Naive thymus-derived CD8-positive, alpha-beta T cell (primary cell): ENCODE measurements around the gene SDR42E2. TPM values are rescaled to one million over a fixed set of nuclear protein-coding genes. Genes with fewer than 3 reads are reported as not detected.

ENCODE experiments used
- ATAC-seq, 2 donors: fragments of 150-1000 bp; cut with Tn5 transposase in 1 of 2; sonication (Bioruptor Pico), chemical (Tn5 transposase) in 1 of 2; 1 replicate in 1 of 2; 2 replicates in 1 of 2; pipeline ENCODE4 v1.10.0; 2021; ENCODE audit warnings: mild to moderate bottlenecking in 2 of 2, moderate library complexity in 2 of 2
- POLR2A ChIA-PET: fragments of 350-600 bp; sonication (Branson Sonifier 250); formaldehyde crosslinking; loops from one replicate; lab custom pipeline; 2021; ENCODE audit warnings: antibody characterized with exemption; lab: Charles Lee
- DNase-seq, 10 donors: peaks; one replicate each; pipeline versions ENCODE4 v3.0.0 to v3.0.0-alpha.2; 2020 to 2022
- H3K27ac Mint-ChIP-seq, 10 donors: one replicate each; pipeline ENCODE4 v1.8.0; 2020 to 2022; ENCODE audit warnings: mild to moderate bottlenecking in 10 of 10, mixed read lengths in 10 of 10, moderate library complexity in 4 of 10, inconsistent platforms in 1 of 10
- H3K27me3 Mint-ChIP-seq, 5 donors: one replicate each; pipeline ENCODE4 v1.8.0; 2021 to 2022; ENCODE audit warnings: mixed read lengths in 5 of 5
- H3K36me3 Mint-ChIP-seq, 3 donors: one replicate each; pipeline ENCODE4 v1.8.0; 2020 to 2022; ENCODE audit warnings: mixed read lengths in 3 of 3, mild to moderate bottlenecking in 2 of 3, inconsistent platforms in 1 of 3
- H3K4me1 Mint-ChIP-seq, 4 donors: one replicate each; pipeline ENCODE4 v1.8.0; 2021 to 2022; ENCODE audit warnings: mixed read lengths in 4 of 4
- H3K4me3 Mint-ChIP-seq, 10 donors: one replicate each; pipeline ENCODE4 v1.8.0; 2020 to 2022; ENCODE audit warnings: mild to moderate bottlenecking in 10 of 10, mixed read lengths in 10 of 10, moderate library complexity in 6 of 10, inconsistent platforms in 1 of 10
- H3K9me3 Mint-ChIP-seq, 9 donors: one replicate each; pipeline ENCODE4 v1.8.0; 2020 to 2022; ENCODE audit warnings: mixed read lengths in 9 of 9, mild to moderate bottlenecking in 3 of 9, inconsistent platforms in 1 of 9, moderate library complexity in 1 of 9
- polyA plus RNA-seq, 3 donors: library from polyadenylated mRNA; unstranded; fragments of 300-500 nt; fragmentation: Illumina TruSeq; gene quantifications; one replicate each; pipeline ENCODE4 v1.2.3, GENCODE V29; 2021
- total RNA-seq, 8 experiments: library from RNA in 2 of 8; stranded (reverse) in 2 of 8; gene quantifications; one replicate each; pipeline ENCODE4 v1.2.3 and lab custom pipeline; 2021 to 2026

The SDR42E2 gene
- total and polyA plus RNA-seq, 5 experiments from 2014 or later = 0.23 to 0.70 (median 0.45) TPM

DNA sequence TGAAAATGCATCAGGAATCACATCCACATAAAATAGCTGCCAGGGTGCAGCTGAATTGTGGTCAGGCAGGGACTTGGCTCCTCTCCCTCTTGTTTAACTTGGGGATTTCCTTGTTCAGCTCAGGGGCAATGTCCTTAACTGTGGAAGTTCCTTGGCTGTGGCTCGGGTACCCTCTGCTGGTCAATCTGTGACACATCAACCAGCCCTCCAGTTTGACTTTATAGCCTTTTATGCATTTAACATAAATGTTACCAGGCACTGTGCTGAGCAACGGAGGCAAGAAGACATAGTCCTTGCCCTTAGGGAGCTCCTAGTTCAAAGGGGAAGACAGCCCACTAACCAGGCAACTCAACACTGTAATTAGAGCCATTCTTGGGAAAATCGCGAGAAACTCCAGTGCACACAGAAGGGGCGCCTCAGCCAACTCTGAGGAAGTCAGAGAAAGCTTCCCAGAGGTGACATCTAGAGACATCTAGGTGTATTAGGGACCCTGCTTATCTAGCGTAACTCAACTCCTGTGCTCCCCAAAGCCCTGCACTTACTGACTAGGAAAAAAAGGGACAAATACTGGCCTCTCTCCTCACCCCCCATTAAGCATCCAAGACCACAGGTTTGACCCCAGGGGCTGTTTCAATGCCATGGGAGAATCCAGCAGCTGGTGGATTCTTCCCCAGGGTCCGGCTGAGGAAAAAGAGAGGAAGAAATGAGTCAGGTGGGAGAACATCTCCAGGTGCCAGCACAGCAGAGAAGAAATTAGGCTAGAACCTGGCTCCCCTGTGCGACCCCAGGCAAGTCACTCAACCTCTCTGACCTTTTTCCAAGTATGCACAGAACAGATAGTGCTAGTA, 26.5 kb downstream of the SDR42E2 start:
- ATAC-seq (no peak), DNase-seq (peak; percentile 32 to 80 (median 67))
- POLR2A ChIA-PET = interaction anchor here (0.6 to 9.4 kb wide), 21 partner anchors 9 to 687 kb away, joined by 3 to 162 read pairs (median 5); partner anchors contain the start of genes EEF2K, MOSMO, PDZD9 and POLR3E
- Mint-ChIP-seq H3K27me3 (no peaks in the 10 kb centered on the region), H3K9me3 (peaks cover 0 to 8% (median 0%) of the 10 kb centered on the region in 9 donors), H3K36me3 (peaks cover 0 to 2% (median 0%) of the 10 kb centered on the region in 3 donors), H3K27ac (peak overlapping the region; percentile 97 to 100 (median 99)), H3K4me1 (peaks cover 23 to 58% (median 52%) of the 10 kb centered on the region in 4 donors), H3K4me3 (peak overlapping the region; percentile 81 to 96 (median 91))

DNA sequence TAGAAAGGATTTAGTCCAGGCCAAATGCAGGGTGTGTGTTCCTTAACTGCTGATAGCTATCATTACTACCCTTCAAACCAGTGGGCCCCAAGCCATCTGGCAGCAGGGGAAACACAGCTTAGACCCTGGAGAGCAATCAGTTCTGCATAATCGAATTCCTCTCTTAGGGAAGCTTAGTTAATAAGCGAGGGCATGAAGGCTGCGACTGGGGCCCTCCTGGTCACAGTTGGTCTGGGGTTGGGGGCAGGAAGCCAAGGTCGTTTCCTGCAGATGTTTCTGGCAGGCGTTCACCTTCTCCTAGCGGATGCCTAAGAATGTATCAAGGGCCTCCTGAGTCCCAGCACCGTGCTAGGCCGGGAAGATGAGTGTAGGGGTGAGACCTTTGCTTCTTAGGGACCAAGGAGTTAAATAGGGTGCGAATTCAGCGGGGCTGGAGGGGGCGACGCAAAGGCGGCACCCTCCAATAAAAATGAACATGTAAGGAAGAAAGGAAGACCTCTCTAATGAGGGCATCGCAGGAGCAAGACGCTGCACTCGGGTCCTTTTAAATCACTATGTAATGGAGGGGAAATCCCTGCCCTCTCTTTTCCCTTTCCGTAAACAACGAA, 27.3 kb downstream of the SDR42E2 start:
- Mint-ChIP-seq H3K36me3 (peaks cover 0 to 5% (median 0%) of the 10 kb centered on the region in 3 donors), H3K4me1 (peaks cover 27 to 62% (median 58%) of the 10 kb centered on the region in 4 donors), H3K9me3 (peaks cover 0 to 15% (median 0%) of the 10 kb centered on the region in 9 donors), H3K4me3 (peak overlapping the region; percentile 81 to 96 (median 91)), H3K27ac (peak overlapping the region; percentile 97 to 100 (median 99)), H3K27me3 (no peaks in the 10 kb centered on the region)
- POLR2A ChIA-PET = interaction anchor here (0.6 to 9.4 kb wide), 22 partner anchors 10 to 688 kb away, joined by 3 to 162 read pairs (median 4); partner anchors contain the start of genes EEF2K, MOSMO, PDZD9 and POLR3E
- peak in 1 of 2 donors; percentile 0 for ATAC-seq
- peak in 1 of 10 donors; percentile 14 for DNase-seq

GRCh38 chr16:22190081-22190775, 27.9 kb downstream of the SDR42E2 start:
- H3K27me3 Mint-ChIP-seq = no peaks in the 10 kb centered on the region
- H3K4me1 Mint-ChIP-seq = peaks cover 33 to 68% (median 65%) of the 10 kb centered on the region in 4 donors

GRCh38 chr16:22190776-22191531, 28.6 kb downstream of the SDR42E2 start:
- H3K27ac Mint-ChIP-seq = peak overlapping the region; percentile 97 to 100 (median 99)
- POLR2A ChIA-PET = interaction anchor here (0.6 to 9.4 kb wide), 12 partner anchors 16 to 1292 kb away, joined by 3 to 162 read pairs (median 6); partner anchors contain the start of genes EEF2K, MOSMO, PDZD9 and POLR3E
- H3K36me3 Mint-ChIP-seq = peaks cover 0 to 5% (median 2%) of the 10 kb centered on the region in 3 donors
- peak overlapping the region; percentile 81 to 96 (median 91) for H3K4me3 Mint-ChIP-seq
- peaks cover 0 to 21% (median 5%) of the 10 kb centered on the region in 9 donors for H3K9me3 Mint-ChIP-seq
- ATAC-seq (peak; percentile 48 to 55), DNase-seq (peak; percentile 95 to 100 (median 99))
- H3K4me1 Mint-ChIP-seq = peaks cover 38 to 75% (median 70%) of the 10 kb centered on the region in 4 donors
- H3K27me3 Mint-ChIP-seq = peaks cover 0 to 4% (median 0%) of the 10 kb centered on the region in 5 donors

More at GRCh38 chr16:22190081-22190775, 27.9 kb downstream of the SDR42E2 start:
- POLR2A ChIA-PET = interaction anchor here (0.8 to 9.4 kb wide), 13 partner anchors 10 to 369 kb away, joined by 3 to 162 read pairs (median 7); partner anchors contain the start of genes EEF2K, MOSMO, PDZD9 and POLR3E
- Mint-ChIP-seq H3K9me3 (peaks cover 0 to 21% (median 0%) of the 10 kb centered on the region in 9 donors), H3K36me3 (peaks cover 0 to 5% (median 0%) of the 10 kb centered on the region in 3 donors), H3K27ac (peak overlapping the region; percentile 97 to 100 (median 99)), H3K4me3 (peak overlapping the region; percentile 81 to 96 (median 91))
- ATAC-seq (peak; percentile 53 to 56), DNase-seq (peak; percentile 91 to 100 (median 98))

- DNase-seq = peak in 6 of 10 donors; percentile 30 to 69 (median 48)
- POLR2A ChIA-PET = interaction anchor here (0.5 to 9.4 kb wide), 16 partner anchors 9 to 1292 kb away, joined by 3 to 162 read pairs (median 4); partner anchors contain the start of genes EEF2K, MOSMO, PDZD9 and POLR3E
- H3K4me1 Mint-ChIP-seq = peaks cover 38 to 75% (median 71%) of the 10 kb centered on the region in 4 donors
- ATAC-seq = peak in 1 of 2 donors; percentile 4
- H3K9me3 Mint-ChIP-seq = peaks cover 0 to 21% (median 5%) of the 10 kb centered on the region in 9 donors
- peaks cover 0 to 4% (median 0%) of the 10 kb centered on the region in 5 donors for H3K27me3 Mint-ChIP-seq
- peaks cover 0 to 5% (median 2%) of the 10 kb centered on the region in 3 donors for H3K36me3 Mint-ChIP-seq
- peak overlapping the region; percentile 81 to 96 (median 91) for H3K4me3 Mint-ChIP-seq
- peak overlapping the region; percentile 97 to 100 (median 99) for H3K27ac Mint-ChIP-seq
These were observed 29.4 kb downstream of the SDR42E2 start for GRCh38 chr16:22191532-22192260.

- peak overlapping the region; percentile 70 to 96 (median 91) for H3K4me3 Mint-ChIP-seq
- H3K27me3 Mint-ChIP-seq = peaks cover 0 to 4% (median 0%) of the 10 kb centered on the region in 5 donors
- ATAC-seq (peak; percentile 25 to 30), DNase-seq (peak; percentile 58 to 90 (median 85))
- peaks cover 0 to 5% (median 2%) of the 10 kb centered on the region in 3 donors for H3K36me3 Mint-ChIP-seq
- H3K27ac Mint-ChIP-seq = peak overlapping the region; percentile 97 to 100 (median 99)
- POLR2A ChIA-PET = interaction anchor here (0.6 to 9.4 kb wide), 12 partner anchors 8 to 547 kb away, joined by 3 to 162 read pairs (median 6); partner anchors contain the start of genes EEF2K, MOSMO, PDZD9 and POLR3E
- H3K4me1 Mint-ChIP-seq = peaks cover 37 to 75% (median 68%) of the 10 kb centered on the region in 4 donors
- peaks cover 0 to 21% (median 5%) of the 10 kb centered on the region in 9 donors for H3K9me3 Mint-ChIP-seq
These were observed 30.2 kb downstream of the SDR42E2 start for GRCh38 chr16:22192261-22193062.

GRCh38 chr16:22193063-22193411, 30.7 kb downstream of the SDR42E2 start:
- peaks cover 0 to 21% (median 5%) of the 10 kb centered on the region in 9 donors for H3K9me3 Mint-ChIP-seq
- ATAC-seq (no peak), DNase-seq (no peak)
- H3K27me3 Mint-ChIP-seq = peaks cover 0 to 4% (median 0%) of the 10 kb centered on the region in 5 donors
- H3K36me3 Mint-ChIP-seq = peaks cover 0 to 5% (median 2%) of the 10 kb centered on the region in 3 donors
- peak overlapping the region; percentile 32 to 96 (median 91) for H3K4me3 Mint-ChIP-seq
- H3K4me1 Mint-ChIP-seq = peaks cover 36 to 75% (median 64%) of the 10 kb centered on the region in 4 donors
- POLR2A ChIA-PET = interaction anchor here (1.1 to 9.4 kb wide), 6 partner anchors 8 to 193 kb away, joined by 3 to 162 read pairs (median 76); partner anchors contain the start of genes EEF2K, MOSMO, PDZD9 and POLR3E
- H3K27ac Mint-ChIP-seq = peak overlapping the region; percentile 98 to 100 (median 100)

DNA sequence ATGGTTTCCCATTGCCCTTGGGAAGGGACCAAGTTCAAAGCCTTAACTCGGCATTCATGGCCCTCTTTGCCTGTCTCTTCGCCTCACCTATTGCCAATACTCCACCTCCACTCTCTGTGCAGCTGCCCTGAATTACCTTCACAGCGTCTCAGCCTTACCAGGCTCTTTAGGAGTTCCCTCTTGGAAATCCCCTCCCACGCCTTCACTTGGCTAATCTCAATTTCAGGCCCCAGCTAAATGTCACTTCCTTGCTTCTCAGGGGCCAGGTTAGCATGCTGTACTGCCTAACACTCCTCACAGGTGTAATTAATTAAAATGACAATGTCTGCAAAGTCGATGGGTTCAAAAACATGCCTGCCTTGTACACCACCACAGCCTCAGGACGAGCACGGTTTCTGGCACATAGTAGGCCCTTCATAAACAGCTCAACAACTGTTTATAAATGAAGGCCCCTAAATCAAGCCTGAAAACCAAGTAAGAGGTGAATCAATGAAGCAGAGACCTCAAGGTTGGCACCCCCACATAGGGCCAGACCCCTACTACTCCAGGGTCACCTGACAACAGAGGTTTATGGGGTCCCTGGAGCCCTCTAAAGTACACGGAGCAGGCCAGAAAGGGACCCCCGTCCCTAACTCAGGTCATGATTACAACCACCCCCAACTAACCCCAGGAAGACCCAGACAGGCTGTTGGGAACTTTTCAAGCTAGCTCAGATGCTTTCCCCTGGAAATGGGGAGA, 32.6 kb downstream of the SDR42E2 start:
- H3K27ac Mint-ChIP-seq = peak overlapping the region; percentile 94 to 100 (median 99)
- ATAC-seq = no peak
- peaks cover 0 to 4% (median 0%) of the 10 kb centered on the region in 5 donors for H3K27me3 Mint-ChIP-seq
- H3K4me3 Mint-ChIP-seq = peak overlapping the region; percentile 73 to 95 (median 90)
- peak in 4 of 10 donors; percentile 24 to 50 (median 38) for DNase-seq
- H3K36me3 Mint-ChIP-seq = peaks cover 0 to 5% (median 2%) of the 10 kb centered on the region in 3 donors
- H3K9me3 Mint-ChIP-seq = peaks cover 0 to 21% (median 5%) of the 10 kb centered on the region in 9 donors
- H3K4me1 Mint-ChIP-seq = peaks cover 29 to 67% (median 54%) of the 10 kb centered on the region in 4 donors
- POLR2A ChIA-PET = interaction anchor here (0.8 to 9.4 kb wide), 6 partner anchors 10 to 243 kb away, joined by 3 to 162 read pairs (median 6); partner anchors contain the start of genes EEF2K, MOSMO and POLR3E

GRCh38 chr16:22195445-22195694, 33.1 kb downstream of the SDR42E2 start:
- DNase-seq (no peak), ATAC-seq (no peak)
- Mint-ChIP-seq H3K4me3 (peak overlapping the region; percentile 73 to 95 (median 90)), H3K27me3 (peaks cover 0 to 4% (median 0%) of the 10 kb centered on the region in 5 donors), H3K9me3 (peaks cover 0 to 21% (median 5%) of the 10 kb centered on the region in 9 donors), H3K27ac (peak overlapping the region; percentile 94 to 100 (median 99)), H3K4me1 (peaks cover 29 to 65% (median 52%) of the 10 kb centered on the region in 4 donors), H3K36me3 (peaks cover 0 to 5% (median 2%) of the 10 kb centered on the region in 3 donors)
- POLR2A ChIA-PET = interaction anchor here (0.6 to 9.4 kb wide), 8 partner anchors 10 to 243 kb away, joined by 3 to 162 read pairs (median 4); partner anchors contain the start of genes EEF2K, MOSMO and POLR3E
